AG10803 (cell line): ENCODE results near the gene HOXA1.
"Not testable (repeated sequence)": the region's sequence is repeated elsewhere in the genome, so short reads cannot be mapped to it uniquely, and the experiment has no call there.

Source experiments
- DNase-seq: peaks from one replicate; pipeline ENCODE4 v3.0.0; 2010; ENCODE audit warnings: low read depth
- H3K4me3 ChIP-seq: 2 replicates; pipeline ENCODE4 v1.5.1; 2011; ENCODE audit warnings: mild to moderate bottlenecking, low read length, control low read depth
- TF ChIP-seq, protein P1 (sequence below): conservative IDR thresholded peaks from 2 replicates; pipeline ENCODE4 v1.5.1; 2011; ENCODE audit warnings: mild to moderate bottlenecking, low read length, control low read depth, inconsistent platforms

Gene HOXA1

DNA sequence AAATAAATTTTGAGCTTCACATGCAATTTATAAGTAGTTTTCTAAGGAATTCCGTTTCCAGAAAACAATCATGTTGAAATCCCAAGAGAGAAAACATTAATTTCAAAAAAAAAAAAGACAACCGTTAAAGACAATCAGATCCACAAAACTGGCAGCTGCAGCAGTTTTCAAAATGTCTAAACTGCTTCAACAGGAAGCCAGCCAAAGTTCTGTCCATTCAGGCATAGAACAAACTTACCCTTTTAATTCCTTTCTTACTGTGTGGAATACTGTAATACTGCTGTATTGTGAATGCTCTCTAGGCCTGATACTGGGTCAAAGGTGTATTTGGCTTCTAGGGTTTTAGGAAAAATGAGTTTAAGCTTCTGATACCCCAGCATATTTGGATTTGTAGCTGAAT lies 31.6 kb downstream of the HOXA1 start:
- DNase-seq: peak; percentile 63
- TF ChIP-seq, protein P1, sequence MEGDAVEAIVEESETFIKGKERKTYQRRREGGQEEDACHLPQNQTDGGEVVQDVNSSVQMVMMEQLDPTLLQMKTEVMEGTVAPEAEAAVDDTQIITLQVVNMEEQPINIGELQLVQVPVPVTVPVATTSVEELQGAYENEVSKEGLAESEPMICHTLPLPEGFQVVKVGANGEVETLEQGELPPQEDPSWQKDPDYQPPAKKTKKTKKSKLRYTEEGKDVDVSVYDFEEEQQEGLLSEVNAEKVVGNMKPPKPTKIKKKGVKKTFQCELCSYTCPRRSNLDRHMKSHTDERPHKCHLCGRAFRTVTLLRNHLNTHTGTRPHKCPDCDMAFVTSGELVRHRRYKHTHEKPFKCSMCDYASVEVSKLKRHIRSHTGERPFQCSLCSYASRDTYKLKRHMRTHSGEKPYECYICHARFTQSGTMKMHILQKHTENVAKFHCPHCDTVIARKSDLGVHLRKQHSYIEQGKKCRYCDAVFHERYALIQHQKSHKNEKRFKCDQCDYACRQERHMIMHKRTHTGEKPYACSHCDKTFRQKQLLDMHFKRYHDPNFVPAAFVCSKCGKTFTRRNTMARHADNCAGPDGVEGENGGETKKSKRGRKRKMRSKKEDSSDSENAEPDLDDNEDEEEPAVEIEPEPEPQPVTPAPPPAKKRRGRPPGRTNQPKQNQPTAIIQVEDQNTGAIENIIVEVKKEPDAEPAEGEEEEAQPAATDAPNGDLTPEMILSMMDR: no peak
- no peak overlapping the region for H3K4me3 ChIP-seq

DNA sequence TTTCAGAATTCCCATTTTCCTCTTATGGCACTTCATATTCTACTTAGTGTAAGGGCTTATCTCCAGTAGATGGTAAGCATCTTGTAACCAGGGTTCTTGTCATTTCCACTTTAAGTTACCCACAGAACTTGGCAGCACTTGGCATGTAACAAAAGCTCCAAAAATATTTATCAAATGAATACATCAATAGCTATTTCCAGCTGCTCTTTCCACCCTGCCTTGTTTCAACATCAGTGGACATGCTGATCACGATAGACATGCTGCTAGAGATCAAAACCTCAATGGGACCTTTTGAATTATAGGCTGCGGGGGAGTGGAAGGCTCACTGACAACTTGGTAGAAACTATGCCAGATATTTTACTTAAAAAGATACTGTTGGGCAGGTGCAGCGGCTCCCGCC lies 32.9 kb downstream of the HOXA1 start:
- TF ChIP-seq, protein P1: no peak
- peak; percentile 51 for DNase-seq
- H3K4me3 ChIP-seq: no peak overlapping the region

DNA sequence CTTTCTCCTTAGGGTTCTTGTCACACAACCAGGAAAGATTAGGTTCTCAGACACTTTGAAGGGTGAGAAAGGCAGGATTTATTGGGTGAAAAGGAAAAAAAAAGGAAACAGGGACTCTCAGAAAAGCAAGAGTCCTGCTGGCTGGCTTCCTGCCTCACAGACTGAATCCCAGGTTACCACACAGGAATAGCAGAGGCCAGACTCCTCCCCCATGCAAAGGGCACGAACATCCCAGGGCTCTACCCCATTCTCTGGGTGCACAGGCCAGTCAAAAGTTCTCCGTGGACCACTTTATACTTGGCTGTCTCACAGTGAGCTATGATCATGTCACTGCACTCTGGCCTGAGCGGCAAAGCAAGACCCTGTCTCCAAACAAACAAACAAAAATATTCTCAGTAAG lies 42.6 kb downstream of the HOXA1 start:
- TF ChIP-seq, protein P1: no peak
- DNase-seq: no peak
- no peak overlapping the region for H3K4me3 ChIP-seq

DNA sequence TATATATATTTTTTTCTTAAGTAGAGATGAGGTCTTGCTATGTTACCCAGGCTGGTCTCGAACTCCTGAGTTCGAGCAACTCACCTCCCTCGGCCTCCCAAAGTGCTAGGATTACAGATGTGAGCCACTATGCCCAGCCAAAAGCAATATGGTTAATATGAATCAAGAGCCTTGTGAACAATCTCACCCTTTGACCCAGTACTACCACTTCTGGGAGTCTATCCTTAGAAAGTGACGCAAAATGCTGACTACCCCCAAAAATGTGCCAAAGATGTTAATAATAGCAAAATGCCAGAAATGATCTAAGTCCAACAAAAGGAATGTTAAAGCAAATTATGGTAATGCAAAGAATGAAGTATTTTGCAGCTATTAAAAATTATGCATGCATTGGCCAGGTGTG lies 44.3 kb downstream of the HOXA1 start:
- DNase-seq: no peak
- TF ChIP-seq, protein P1: no peak
- no peak overlapping the region for H3K4me3 ChIP-seq

DNA sequence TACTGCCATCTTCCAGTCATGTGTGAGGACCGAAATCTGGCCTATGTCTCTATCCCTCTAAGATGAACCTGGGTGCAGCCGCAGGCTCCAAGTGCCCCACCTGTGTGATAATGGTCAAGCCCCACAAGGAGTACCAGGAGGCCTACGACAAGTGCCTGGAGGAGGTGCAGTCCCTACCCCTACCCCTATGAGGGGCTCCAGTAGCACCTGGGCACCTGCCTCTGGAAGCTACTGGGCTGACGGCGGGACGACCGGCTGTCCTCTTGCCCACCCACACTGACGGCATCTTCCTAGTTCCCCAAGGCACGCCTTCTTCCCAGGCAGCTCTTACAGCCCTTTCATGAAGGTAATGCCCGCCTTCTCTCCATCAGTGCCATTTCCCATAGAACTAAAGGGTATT lies 47.4 kb downstream of the HOXA1 start:
- no peak overlapping the region for H3K4me3 ChIP-seq
- TF ChIP-seq, protein P1: no peak
- DNase-seq: no peak

DNA sequence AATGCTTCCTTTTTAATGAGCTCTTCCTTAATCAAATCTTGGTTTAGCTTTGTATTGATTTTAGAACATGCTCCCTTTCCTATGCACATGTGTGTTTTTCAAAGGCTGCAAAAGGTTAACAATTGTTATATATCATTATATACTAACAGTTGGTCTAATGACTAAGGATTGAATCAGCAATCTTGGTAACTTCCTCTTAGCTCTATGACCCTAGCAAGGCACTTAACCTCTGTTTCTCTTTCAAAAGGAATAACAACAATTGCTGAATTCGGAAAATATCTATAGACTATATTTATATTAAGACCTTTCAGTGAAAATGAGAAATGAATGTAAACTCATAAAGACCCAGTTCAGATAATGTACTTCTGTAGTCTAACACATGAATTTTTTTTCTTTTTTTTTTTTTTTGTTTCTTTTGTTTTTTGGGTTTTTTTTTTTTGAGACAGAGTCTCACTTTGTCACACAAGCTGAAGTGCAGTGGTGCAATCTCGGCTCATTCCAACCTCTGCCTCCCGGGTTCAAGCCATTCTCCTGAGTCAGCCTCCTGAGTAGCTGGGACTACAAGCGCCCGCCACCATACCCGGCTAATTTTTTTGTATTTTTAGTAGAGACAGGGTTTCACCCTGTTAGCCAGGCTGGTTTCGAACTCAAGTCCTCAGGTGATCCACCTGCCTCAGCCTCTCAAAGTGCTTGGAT lies 48.8 kb downstream of the HOXA1 start:
- no peak overlapping the region for H3K4me3 ChIP-seq
- TF ChIP-seq, protein P1: no peak
- DNase-seq: peak; percentile 54

DNA sequence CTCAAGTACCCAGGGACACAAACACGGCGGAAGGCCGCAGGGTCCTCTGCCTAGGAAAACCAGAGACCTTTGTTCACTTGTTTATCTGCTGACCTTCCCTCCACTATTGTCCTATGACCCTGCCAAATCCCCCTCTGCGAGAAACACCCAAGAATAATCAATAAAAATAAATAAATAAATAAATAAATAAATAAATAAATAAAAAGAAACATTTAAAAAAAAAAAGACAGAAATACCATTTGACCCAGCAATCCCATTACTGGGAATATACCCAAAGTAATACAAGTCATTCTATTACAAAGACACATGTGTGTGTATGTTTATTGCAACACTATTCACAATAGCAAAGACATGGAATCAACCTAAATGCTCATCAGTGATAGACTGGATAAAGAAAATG lies 49.8 kb downstream of the HOXA1 start:
- DNase-seq, H3K4me3 ChIP-seq: not testable (repeated sequence)

DNA sequence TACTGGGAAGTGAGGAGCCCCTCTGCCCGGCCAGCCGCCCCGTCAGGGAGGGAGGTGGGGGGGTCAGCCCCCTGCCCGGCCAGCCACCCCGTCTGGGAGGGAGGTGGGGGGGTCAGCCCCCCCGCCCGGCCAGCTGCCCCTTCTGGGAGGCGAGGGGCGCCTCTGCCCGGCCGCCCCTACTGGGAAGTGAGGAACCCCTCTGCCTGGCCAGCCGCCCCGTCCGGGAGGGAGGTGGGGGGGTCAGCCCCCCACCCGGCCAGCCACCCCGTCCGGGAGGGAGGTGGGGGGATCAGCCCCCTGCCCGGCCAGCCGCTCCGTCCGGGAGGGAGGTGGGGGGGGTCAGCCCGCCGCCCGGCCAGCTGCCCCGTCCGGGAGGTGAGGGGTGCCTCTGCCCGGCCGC lies 50.7 kb downstream of the HOXA1 start:
- H3K4me3 ChIP-seq, DNase-seq: not testable (repeated sequence)
